A549 (cell line): Measurements from ENCODE around the gene UNC5CL.

Experiments used
- CEBPB ChIP-seq, 2 experiments: fragments of >200 bp in 1 of 2; sonication (Bioruptor Twin) in 1 of 2; formaldehyde crosslinking in 1 of 2; IDR thresholded peaks; 2 replicates each; pipeline ENCODE4 v1.6.1; 2012 to 2016
- CHD2 ChIP-seq: fragments of 150-350 bp; IDR thresholded peaks from 2 replicates; pipeline ENCODE4 v1.6.1; 2014; ENCODE audit warnings: low read length; ENCODE audit not compliant: partially characterized antibody
- CTCF ChIP-seq: fragments of >200 bp; sonication (Bioruptor Twin); formaldehyde crosslinking; IDR thresholded peaks from 3 replicates; pipeline ENCODE4 v1.5.1; 2016
- MAX ChIP-seq: IDR thresholded peaks from 2 replicates; pipeline ENCODE4 v1.6.1; 2012
- PBX3 ChIP-seq: IDR thresholded peaks from 2 replicates; pipeline ENCODE4 v1.6.1; 2012
- POLR2A ChIP-seq: IDR thresholded peaks from 2 replicates; pipeline ENCODE4 v1.6.1; 2012; ENCODE audit warnings: mild to moderate bottlenecking, low read length
- TF ChIP-seq, protein P1 (sequence below): fragments of 150-350 bp; IDR thresholded peaks from 2 replicates; pipeline ENCODE4 v1.6.1; 2014; ENCODE audit warnings: low read depth, mild to moderate bottlenecking, low read length

DNA sequence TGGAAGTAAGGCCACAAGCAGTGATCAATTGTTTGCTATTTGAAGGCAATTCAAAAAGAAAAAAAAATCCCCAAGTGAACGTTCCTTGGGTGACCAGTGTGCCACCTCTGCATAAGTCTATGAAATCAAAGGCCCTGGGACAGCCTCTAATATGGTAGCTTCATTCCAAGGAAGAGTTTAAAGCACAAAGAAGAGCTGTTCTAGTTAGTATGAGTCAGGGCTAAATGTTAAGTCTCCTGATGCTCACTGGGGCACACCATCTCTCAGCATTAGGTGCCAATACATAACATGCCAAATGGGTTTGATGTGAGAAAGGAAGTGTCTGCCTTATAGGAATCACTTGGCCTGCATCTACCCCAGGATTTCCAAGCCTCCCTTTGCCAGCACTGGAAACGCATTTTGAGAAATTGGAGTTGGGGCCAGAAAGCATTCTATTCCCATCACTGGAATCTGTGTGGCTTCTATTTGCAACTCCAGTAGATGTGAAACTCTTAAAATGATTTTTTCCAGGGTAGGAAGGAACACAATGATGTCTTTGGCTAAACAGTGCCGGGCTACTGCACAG lies 13.0 kb downstream of the UNC5CL start:
- TF ChIP-seq, protein P1, sequence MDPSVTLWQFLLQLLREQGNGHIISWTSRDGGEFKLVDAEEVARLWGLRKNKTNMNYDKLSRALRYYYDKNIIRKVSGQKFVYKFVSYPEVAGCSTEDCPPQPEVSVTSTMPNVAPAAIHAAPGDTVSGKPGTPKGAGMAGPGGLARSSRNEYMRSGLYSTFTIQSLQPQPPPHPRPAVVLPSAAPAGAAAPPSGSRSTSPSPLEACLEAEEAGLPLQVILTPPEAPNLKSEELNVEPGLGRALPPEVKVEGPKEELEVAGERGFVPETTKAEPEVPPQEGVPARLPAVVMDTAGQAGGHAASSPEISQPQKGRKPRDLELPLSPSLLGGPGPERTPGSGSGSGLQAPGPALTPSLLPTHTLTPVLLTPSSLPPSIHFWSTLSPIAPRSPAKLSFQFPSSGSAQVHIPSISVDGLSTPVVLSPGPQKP = no peak
- TF ChIP-seq MAX (no peak), CTCF (no peak), CHD2 (no peak), CEBPB (IDR thresholded peaks at IDR 0.05) (no peak), PBX3 (no peak), POLR2A (no peak)
